GM12892 (cell line): ENCODE data around the gene TMEM132E.

Experiments used
- POLR2A ChIP-seq: IDR thresholded peaks from 2 replicates; pipeline ENCODE4 v1.6.1; 2011; ENCODE audit warnings: low read depth, low read length, control low read depth
- POLR2AphosphoS5 ChIP-seq: IDR thresholded peaks from 2 replicates; pipeline ENCODE4 v1.6.1; 2011; ENCODE audit warnings: low read depth, low read length, control low read depth

- TF ChIP-seq POLR2AphosphoS5 (no peak), POLR2A (no peak)
Measured at GRCh38 chr17:34539881-34540280, 39.5 kb upstream of the TMEM132E start.
